K562 (cell line): ENCODE measurements around the gene LY6G5B. TPM values are rescaled to one million over a fixed set of nuclear protein-coding genes. Genes with fewer than 3 reads are reported as not detected.
A peak's percentile ranks its signal among the peaks of the same experiment; 100 is the strongest.

Source experiments
- CSDE1 ChIP-seq, 2 experiments: fragments of 450-650 bp; IDR thresholded peaks; 2 replicates each; pipeline ENCODE4 v1.6.1; 2016; ENCODE audit warnings: mild to moderate bottlenecking in 1 of 2
- GABPB1 ChIP-seq: sonication (generic); formaldehyde crosslinking; IDR thresholded peaks from 2 replicates; pipeline ENCODE4 v1.8.0; 2022; ENCODE audit warnings: mild to moderate bottlenecking, missing genetic modification reagents
- GABPB2 ChIP-seq: fragments of 250-450 bp; sonication (Bioruptor Pico); conservative IDR thresholded peaks from 2 replicates; pipeline ENCODE4 v1.5.1; 2021; ENCODE audit warnings: mild to moderate bottlenecking
- IRF2 ChIP-seq: sonication (generic); formaldehyde crosslinking; IDR thresholded peaks from 2 replicates; pipeline ENCODE4 v1.8.1; 2022; ENCODE audit warnings: mild to moderate bottlenecking, missing genetic modification reagents
- PREB ChIP-seq: sonication (generic); formaldehyde crosslinking; IDR thresholded peaks from 2 replicates; pipeline ENCODE4 v1.8.1; 2023; ENCODE audit warnings: mild to moderate bottlenecking, missing genetic modification reagents
- TAF15 ChIP-seq: fragments of 200-400 bp; formaldehyde crosslinking; IDR thresholded peaks from 2 replicates; pipeline ENCODE4 v1.6.1; 2017; ENCODE audit warnings: mild to moderate bottlenecking, low read depth, low read length, moderate library complexity
- TCFL5 ChIP-seq: fragments of 250-450 bp; sonication (Bioruptor Pico); conservative IDR thresholded peaks from 2 replicates; pipeline ENCODE4 v1.6.1; 2021; ENCODE audit warnings: mild to moderate bottlenecking, moderate library complexity, matching md5 sums
- ZBTB1 ChIP-seq: sonication (generic); formaldehyde crosslinking; IDR thresholded peaks from 2 replicates; pipeline ENCODE4 v1.8.1; 2023; ENCODE audit warnings: missing genetic modification reagents, low read depth, mild to moderate bottlenecking, borderline replicate concordance
- polyA plus RNA-seq, 8 experiments: library from polyadenylated mRNA; depleted of rRNA in 4 of 8; stranded (reverse) in 5 of 8; unstranded in 3 of 8; fragments of >200 nt; fragmentation: Nextera tagmentation in 2 of 8; fragmentation: Illumina TruSeq in 1 of 8; extraction: Ambion mirVana in 2 of 8; extraction: Trizol in 1 of 8; gene quantifications; 2 replicates each; pipeline versions ENCODE4 v1.2.1 to v1.2.3, GENCODE V29; 2011 to 2014; ENCODE audit warnings: inconsistent platforms in 1 of 8, missing spikeins in 1 of 8
- total RNA-seq, 7 experiments: library from RNA; depleted of rRNA in 6 of 7; stranded (reverse); fragments of >200 nt in 6 of 7; fragmentation: Illumina TruSeq in 2 of 7; extraction: Trizol in 2 of 7; gene quantifications; 2 replicates each; pipeline versions ENCODE4 v1.2.1 to v1.2.3, GENCODE V29; 2011 to 2021; ENCODE audit warnings: low replicate concordance in 1 of 7
- TF ChIP-seq, protein P1 (sequence below): fragments of 450-650 bp; IDR thresholded peaks from 2 replicates; pipeline ENCODE4 v1.6.1; 2017; ENCODE audit warnings: antibody characterized with exemption, mild to moderate bottlenecking

LY6G5B gene
- total and polyA plus RNA-seq, 9 of the 15 experiments (the other 6 are each of a cell fraction or from before 2014, with no cell fraction given) = 6.0 to 27.0 (median 7.5) TPM

GRCh38 chr6:31700740-31701401 is 31.1 kb downstream of the LY6G5B start (continued):
- TF ChIP-seq PREB (peak; percentile 42; the same call in 1 of the 2 replicates), TAF15 (no peak), GABPB2 (no peak), IRF2 (CRISPR knock-in tag) (peak; percentile 60; the same call in 1 of the 2 replicates), CSDE1 (IDR thresholded peaks at IDR 0.05) (peak in 1 of 2 experiments; percentile 37; a peak in 1 of 4 replicates), ZBTB1 (CRISPR knock-in tag) (0 out of 2 replicates have a peak, but pooled peaks have one; percentile 46), GABPB1 (0 out of 2 replicates have a peak, but pooled peaks have one; percentile 16), TCFL5 (CRISPR knock-in tag) (no peak)
- TF ChIP-seq, protein P1, sequence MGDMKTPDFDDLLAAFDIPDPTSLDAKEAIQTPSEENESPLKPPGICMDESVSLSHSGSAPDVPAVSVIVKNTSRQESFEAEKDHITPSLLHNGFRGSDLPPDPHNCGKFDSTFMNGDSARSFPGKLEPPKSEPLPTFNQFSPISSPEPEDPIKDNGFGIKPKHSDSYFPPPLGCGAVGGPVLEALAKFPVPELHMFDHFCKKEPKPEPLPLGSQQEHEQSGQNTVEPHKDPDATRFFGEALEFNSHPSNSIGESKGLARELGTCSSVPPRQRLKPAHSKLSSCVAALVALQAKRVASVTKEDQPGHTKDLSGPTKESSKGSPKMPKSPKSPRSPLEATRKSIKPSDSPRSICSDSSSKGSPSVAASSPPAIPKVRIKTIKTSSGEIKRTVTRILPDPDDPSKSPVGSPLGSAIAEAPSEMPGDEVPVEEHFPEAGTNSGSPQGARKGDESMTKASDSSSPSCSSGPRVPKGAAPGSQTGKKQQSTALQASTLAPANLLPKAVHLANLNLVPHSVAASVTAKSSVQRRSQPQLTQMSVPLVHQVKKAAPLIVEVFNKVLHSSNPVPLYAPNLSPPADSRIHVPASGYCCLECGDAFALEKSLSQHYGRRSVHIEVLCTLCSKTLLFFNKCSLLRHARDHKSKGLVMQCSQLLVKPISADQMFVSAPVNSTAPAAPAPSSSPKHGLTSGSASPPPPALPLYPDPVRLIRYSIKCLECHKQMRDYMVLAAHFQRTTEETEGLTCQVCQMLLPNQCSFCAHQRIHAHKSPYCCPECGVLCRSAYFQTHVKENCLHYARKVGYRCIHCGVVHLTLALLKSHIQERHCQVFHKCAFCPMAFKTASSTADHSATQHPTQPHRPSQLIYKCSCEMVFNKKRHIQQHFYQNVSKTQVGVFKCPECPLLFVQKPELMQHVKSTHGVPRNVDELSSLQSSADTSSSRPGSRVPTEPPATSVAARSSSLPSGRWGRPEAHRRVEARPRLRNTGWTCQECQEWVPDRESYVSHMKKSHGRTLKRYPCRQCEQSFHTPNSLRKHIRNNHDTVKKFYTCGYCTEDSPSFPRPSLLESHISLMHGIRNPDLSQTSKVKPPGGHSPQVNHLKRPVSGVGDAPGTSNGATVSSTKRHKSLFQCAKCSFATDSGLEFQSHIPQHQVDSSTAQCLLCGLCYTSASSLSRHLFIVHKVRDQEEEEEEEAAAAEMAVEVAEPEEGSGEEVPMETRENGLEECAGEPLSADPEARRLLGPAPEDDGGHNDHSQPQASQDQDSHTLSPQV = no peak
